GM12875 (cell line): ENCODE results near the gene KTN1.

Experiments used
- H3K4me3 ChIP-seq: one replicate; pipeline ENCODE4 v1.5.1; 2011; ENCODE audit warnings: low read depth, low read length, control low read depth
- CTCF ChIP-seq: IDR thresholded peaks from 2 replicates; pipeline ENCODE4 v1.5.1; 2011; ENCODE audit warnings: low read depth, mild to moderate bottlenecking, control low read depth, inconsistent platforms, low read length, moderate library complexity, borderline replicate concordance; ENCODE audit not compliant: insufficient read depth

Gene KTN1

DNA sequence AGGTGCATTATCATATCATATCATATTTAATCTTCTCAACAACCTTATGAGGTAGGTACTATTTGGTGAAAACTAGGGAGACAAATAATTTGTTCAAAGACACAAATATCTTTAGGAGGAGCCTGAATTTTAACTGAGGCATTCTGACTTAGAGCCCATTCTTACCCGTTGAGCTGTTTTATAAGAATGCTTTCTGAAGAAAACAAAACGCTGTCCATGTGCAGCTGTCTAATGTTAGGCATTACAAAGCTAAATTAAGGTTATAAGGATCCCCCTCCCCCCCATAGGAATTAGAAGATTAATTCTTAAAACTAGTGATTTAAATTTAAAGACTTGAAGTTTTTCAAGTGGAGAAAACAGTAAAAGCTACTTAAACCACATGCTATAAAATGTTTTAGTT is 6.4 kb downstream of the KTN1 start:
- no peak overlapping the region for H3K4me3 ChIP-seq
- TF ChIP-seq CTCF: no peak

DNA sequence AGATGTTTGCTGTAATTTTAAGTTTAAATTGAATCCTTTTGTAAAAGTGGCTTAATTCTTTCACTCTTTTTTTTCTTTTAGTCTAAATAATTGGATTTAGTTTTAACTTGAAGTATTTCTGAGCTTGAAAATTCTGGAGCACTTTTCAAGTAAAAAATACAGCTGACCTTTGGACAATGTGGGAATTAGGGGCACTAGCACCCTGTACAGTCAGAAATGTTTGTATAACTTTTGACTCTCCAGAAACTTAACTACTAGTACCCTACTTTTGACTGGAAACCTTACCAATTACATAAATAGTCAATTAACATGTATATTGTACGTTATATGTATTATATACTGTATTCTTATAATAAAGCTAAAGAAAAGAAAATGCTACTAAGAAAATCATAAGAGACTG is 7.8 kb downstream of the KTN1 start:
- no peak for TF ChIP-seq CTCF
- H3K4me3 ChIP-seq: no peak overlapping the region

- no peak overlapping the region for H3K4me3 ChIP-seq
- TF ChIP-seq CTCF: no peak
Observed at GRCh38 chr14:55588259-55588699, 8.3 kb downstream of the KTN1 start.

DNA sequence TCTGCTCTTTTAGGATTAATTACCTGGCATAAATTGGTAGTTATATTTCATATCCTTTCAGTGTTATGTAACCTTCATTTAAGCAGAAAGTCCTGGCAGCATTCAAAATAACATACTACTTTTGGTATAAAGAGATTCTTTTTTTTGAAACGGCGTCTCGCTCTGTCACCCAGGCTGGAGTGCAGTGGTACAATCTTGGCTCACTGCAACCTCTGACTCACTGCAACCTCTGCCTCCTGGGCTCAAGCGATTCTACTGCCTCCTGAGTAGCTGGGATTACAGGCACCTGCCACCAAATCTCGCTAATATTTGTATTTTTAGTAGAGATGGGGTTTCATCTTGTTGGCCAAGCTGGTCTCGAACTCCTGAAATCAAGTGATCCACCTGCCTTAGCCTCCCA is 9.2 kb downstream of the KTN1 start:
- H3K4me3 ChIP-seq: no peak overlapping the region
- no peak for TF ChIP-seq CTCF

- no peak overlapping the region for H3K4me3 ChIP-seq
- no peak for TF ChIP-seq CTCF
Observed at GRCh38 chr14:55592436-55592835, 12.4 kb downstream of the KTN1 start.

DNA sequence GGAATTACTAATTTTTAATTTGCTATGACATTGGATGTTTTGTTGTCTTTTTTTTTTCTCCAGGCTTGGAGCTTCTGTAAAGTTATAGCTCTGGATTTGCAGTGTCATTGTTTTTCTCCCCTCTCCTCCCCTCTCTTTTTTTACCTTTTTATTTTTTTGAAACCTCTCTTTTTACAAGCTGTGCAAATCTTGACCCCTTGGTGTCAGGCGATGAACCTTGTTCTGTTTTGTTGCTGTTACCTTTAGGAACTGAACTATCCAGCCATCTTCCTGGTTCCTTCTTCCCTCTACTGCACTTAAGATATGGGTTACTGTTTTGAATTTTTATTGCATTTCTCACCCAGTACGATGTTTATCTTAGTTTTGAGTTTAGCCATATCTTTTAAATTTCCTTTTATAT is 13.7 kb downstream of the KTN1 start:
- no peak for TF ChIP-seq CTCF
- H3K4me3 ChIP-seq: no peak overlapping the region

DNA sequence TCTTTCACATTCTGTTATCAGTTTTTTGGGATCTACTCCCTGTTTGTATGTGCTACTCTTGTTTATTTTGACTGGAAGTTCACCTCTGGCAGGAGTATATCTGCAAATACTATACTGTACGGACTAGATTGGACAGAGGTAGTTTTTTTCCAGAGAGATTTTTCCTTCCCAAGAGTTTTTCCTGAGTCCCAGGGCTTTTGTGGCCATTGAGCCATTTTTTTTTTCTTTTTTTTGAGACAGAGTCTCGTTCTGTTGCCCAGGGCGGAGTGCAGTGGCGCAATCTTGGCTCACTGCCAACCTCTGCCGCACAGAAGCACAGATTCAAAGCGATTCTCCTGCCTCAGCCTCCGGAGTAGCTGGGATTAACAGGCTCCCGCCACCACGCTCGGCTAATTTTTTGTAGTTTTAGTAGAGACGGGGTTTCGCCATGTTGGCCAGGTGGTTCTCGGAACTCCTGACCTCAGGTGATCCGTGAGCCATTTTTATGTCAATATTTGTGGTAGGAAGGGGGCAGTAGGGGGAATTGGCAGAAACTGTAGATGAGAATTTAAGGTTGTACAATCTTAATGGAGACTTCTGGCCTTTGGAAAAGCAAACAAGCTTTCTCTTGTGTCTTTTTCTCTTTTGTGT is 19.4 kb downstream of the KTN1 start:
- no peak for TF ChIP-seq CTCF
- no peak overlapping the region for H3K4me3 ChIP-seq
